T-helper 2 cell treated with Interferon-gamma antibody and Interleukin-4, amounts not matched to agents 5 μg/mL and 100 μg/mL, for 36 hours (primary cell): ENCODE results near the gene ANK3.

Source experiments
- DNase-seq: peaks from one replicate; pipeline ENCODE4 v3.0.0; 2021; ENCODE audit warnings: low spot score
- H3K27ac Mint-ChIP-seq: one replicate; pipeline ENCODE4 v1.8.0; 2021; ENCODE audit warnings: mild to moderate bottlenecking, mixed read lengths
- H3K27me3 Mint-ChIP-seq: one replicate; pipeline ENCODE4 v1.8.0; 2021; ENCODE audit warnings: low read depth, mixed read lengths
- H3K36me3 Mint-ChIP-seq: one replicate; pipeline ENCODE4 v1.8.0; 2021; ENCODE audit warnings: low read depth, mixed read lengths
- H3K4me1 Mint-ChIP-seq: one replicate; pipeline ENCODE4 v1.8.0; 2021; ENCODE audit warnings: low read depth, mixed read lengths
- H3K4me3 Mint-ChIP-seq: one replicate; pipeline ENCODE4 v1.8.0; 2022; ENCODE audit warnings: mild to moderate bottlenecking, moderate library complexity, mixed read lengths
- H3K9me3 Mint-ChIP-seq: one replicate; pipeline ENCODE4 v1.8.0; 2021; ENCODE audit warnings: mixed read lengths

The ANK3 gene

GRCh38 chr10:60171436-60172013 is 218.2 kb downstream of the ANK3 start:
- no peaks in the 10 kb centered on the region for H3K4me1 Mint-ChIP-seq
- no peak for DNase-seq
- no peaks in the 10 kb centered on the region for H3K27me3 Mint-ChIP-seq
- H3K9me3 Mint-ChIP-seq = no peaks in the 10 kb centered on the region
- no peak overlapping the region for H3K4me3 Mint-ChIP-seq
- H3K36me3 Mint-ChIP-seq = no peaks in the 10 kb centered on the region
- no peak overlapping the region for H3K27ac Mint-ChIP-seq

- no peaks in the 10 kb centered on the region for H3K27me3 Mint-ChIP-seq
- no peak overlapping the region for H3K4me3 Mint-ChIP-seq
- no peaks in the 10 kb centered on the region for H3K9me3 Mint-ChIP-seq
- no peak for DNase-seq
- H3K4me1 Mint-ChIP-seq = no peaks in the 10 kb centered on the region
- no peak overlapping the region for H3K27ac Mint-ChIP-seq
- no peaks in the 10 kb centered on the region for H3K36me3 Mint-ChIP-seq
Measured at GRCh38 chr10:60170250-60170649, 219.4 kb downstream of the ANK3 start.

GRCh38 chr10:60169111-60169510 is 220.6 kb downstream of the ANK3 start:
- Mint-ChIP-seq H3K27ac (no peak overlapping the region), H3K36me3 (no peaks in the 10 kb centered on the region), H3K4me1 (no peaks in the 10 kb centered on the region), H3K27me3 (no peaks in the 10 kb centered on the region), H3K9me3 (no peaks in the 10 kb centered on the region), H3K4me3 (no peak overlapping the region)
- DNase-seq = no peak

GRCh38 chr10:60167050-60167449 is 222.6 kb downstream of the ANK3 start:
- H3K9me3 Mint-ChIP-seq = no peaks in the 10 kb centered on the region
- H3K27ac Mint-ChIP-seq = no peak overlapping the region
- H3K4me3 Mint-ChIP-seq = no peak overlapping the region
- DNase-seq = no peak
- H3K36me3 Mint-ChIP-seq = no peaks in the 10 kb centered on the region
- no peaks in the 10 kb centered on the region for H3K27me3 Mint-ChIP-seq
- no peaks in the 10 kb centered on the region for H3K4me1 Mint-ChIP-seq

GRCh38 chr10:60163786-60164185 is 225.9 kb downstream of the ANK3 start:
- no peaks in the 10 kb centered on the region for H3K27me3 Mint-ChIP-seq
- no peaks in the 10 kb centered on the region for H3K36me3 Mint-ChIP-seq
- DNase-seq = no peak
- no peaks in the 10 kb centered on the region for H3K4me1 Mint-ChIP-seq
- H3K27ac Mint-ChIP-seq = no peak overlapping the region
- H3K4me3 Mint-ChIP-seq = no peak overlapping the region
- H3K9me3 Mint-ChIP-seq = no peaks in the 10 kb centered on the region

- no peak for DNase-seq
- Mint-ChIP-seq H3K27ac (no peak overlapping the region), H3K36me3 (no peaks in the 10 kb centered on the region), H3K27me3 (no peaks in the 10 kb centered on the region), H3K4me1 (no peaks in the 10 kb centered on the region), H3K4me3 (no peak overlapping the region), H3K9me3 (no peaks in the 10 kb centered on the region)
Measured at GRCh38 chr10:60162631-60163030, 227.0 kb downstream of the ANK3 start.

- H3K27me3 Mint-ChIP-seq = no peaks in the 10 kb centered on the region
- no peak overlapping the region for H3K27ac Mint-ChIP-seq
- H3K36me3 Mint-ChIP-seq = no peaks in the 10 kb centered on the region
- DNase-seq = no peak
- no peaks in the 10 kb centered on the region for H3K9me3 Mint-ChIP-seq
- no peak overlapping the region for H3K4me3 Mint-ChIP-seq
- H3K4me1 Mint-ChIP-seq = no peaks in the 10 kb centered on the region
Measured at GRCh38 chr10:60155943-60156683, 233.6 kb downstream of the ANK3 start.

GRCh38 chr10:60155099-60155877 is 234.4 kb downstream of the ANK3 start:
- Mint-ChIP-seq H3K27ac (no peak overlapping the region), H3K4me1 (no peaks in the 10 kb centered on the region), H3K36me3 (no peaks in the 10 kb centered on the region), H3K27me3 (no peaks in the 10 kb centered on the region), H3K4me3 (no peak overlapping the region), H3K9me3 (no peaks in the 10 kb centered on the region)
- no peak for DNase-seq

GRCh38 chr10:60149003-60149402 is 240.7 kb downstream of the ANK3 start:
- no peaks in the 10 kb centered on the region for H3K36me3 Mint-ChIP-seq
- no peak overlapping the region for H3K27ac Mint-ChIP-seq
- no peaks in the 10 kb centered on the region for H3K27me3 Mint-ChIP-seq
- H3K9me3 Mint-ChIP-seq = no peaks in the 10 kb centered on the region
- no peak for DNase-seq
- H3K4me3 Mint-ChIP-seq = no peak overlapping the region
- no peaks in the 10 kb centered on the region for H3K4me1 Mint-ChIP-seq

GRCh38 chr10:60148266-60148840 is 241.3 kb downstream of the ANK3 start:
- no peaks in the 10 kb centered on the region for H3K27me3 Mint-ChIP-seq
- DNase-seq = no peak
- no peaks in the 10 kb centered on the region for H3K36me3 Mint-ChIP-seq
- no peaks in the 10 kb centered on the region for H3K9me3 Mint-ChIP-seq
- H3K4me3 Mint-ChIP-seq = no peak overlapping the region
- H3K27ac Mint-ChIP-seq = no peak overlapping the region
- H3K4me1 Mint-ChIP-seq = no peaks in the 10 kb centered on the region

- Mint-ChIP-seq H3K27ac (no peak overlapping the region), H3K27me3 (no peaks in the 10 kb centered on the region), H3K9me3 (no peaks in the 10 kb centered on the region), H3K4me1 (no peaks in the 10 kb centered on the region), H3K36me3 (no peaks in the 10 kb centered on the region), H3K4me3 (no peak overlapping the region)
- DNase-seq = no peak
Measured at GRCh38 chr10:60147576-60148265, 242.0 kb downstream of the ANK3 start.

- H3K4me3 Mint-ChIP-seq = no peak overlapping the region
- no peaks in the 10 kb centered on the region for H3K4me1 Mint-ChIP-seq
- no peaks in the 10 kb centered on the region for H3K27me3 Mint-ChIP-seq
- no peak for DNase-seq
- H3K9me3 Mint-ChIP-seq = no peaks in the 10 kb centered on the region
- H3K36me3 Mint-ChIP-seq = no peaks in the 10 kb centered on the region
- H3K27ac Mint-ChIP-seq = no peak overlapping the region
Measured at GRCh38 chr10:60147025-60147424, 242.7 kb downstream of the ANK3 start.

- Mint-ChIP-seq H3K27me3 (no peaks in the 10 kb centered on the region), H3K4me3 (no peak overlapping the region), H3K36me3 (no peaks in the 10 kb centered on the region), H3K4me1 (no peaks in the 10 kb centered on the region), H3K9me3 (no peaks in the 10 kb centered on the region), H3K27ac (no peak overlapping the region)
- DNase-seq = no peak
Measured at GRCh38 chr10:60144099-60144498, 245.6 kb downstream of the ANK3 start.

GRCh38 chr10:60142736-60143135 is 246.9 kb downstream of the ANK3 start:
- H3K4me3 Mint-ChIP-seq = no peak overlapping the region
- H3K9me3 Mint-ChIP-seq = no peaks in the 10 kb centered on the region
- no peaks in the 10 kb centered on the region for H3K4me1 Mint-ChIP-seq
- no peaks in the 10 kb centered on the region for H3K27me3 Mint-ChIP-seq
- H3K27ac Mint-ChIP-seq = no peak overlapping the region
- no peak for DNase-seq
- H3K36me3 Mint-ChIP-seq = no peaks in the 10 kb centered on the region
